ENCODE data around the gene TCF7L2.

Gene TCF7L2

DNA sequence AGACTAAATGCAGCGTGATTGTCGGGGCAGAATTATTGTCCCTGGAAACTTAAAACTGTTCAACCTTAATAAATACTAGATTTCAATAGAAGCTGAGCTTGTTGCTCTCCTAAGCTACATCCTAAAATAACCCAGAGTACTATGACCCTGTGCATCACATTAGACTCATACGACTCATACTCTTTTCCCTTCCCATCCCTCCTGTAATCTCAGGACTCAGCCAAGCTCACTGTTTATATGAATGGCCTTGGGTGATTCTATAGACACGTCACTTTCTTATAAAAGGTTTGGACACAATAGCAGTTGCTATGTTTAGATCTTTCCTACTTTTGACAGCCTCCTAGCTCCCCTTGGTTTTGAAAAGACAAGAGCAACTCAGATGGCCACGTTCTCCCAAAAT, 17.2 kb downstream of the TCF7L2 start:
- Histone ChIP-seq H4K20me1 (ENCODE audit: insufficient read depth, low read length) (no peaks in the 10 kb centered on the region), H3K79me2 (ENCODE audit: insufficient read depth, low read length) (peaks cover 47% of the 10 kb centered on the region)

DNA sequence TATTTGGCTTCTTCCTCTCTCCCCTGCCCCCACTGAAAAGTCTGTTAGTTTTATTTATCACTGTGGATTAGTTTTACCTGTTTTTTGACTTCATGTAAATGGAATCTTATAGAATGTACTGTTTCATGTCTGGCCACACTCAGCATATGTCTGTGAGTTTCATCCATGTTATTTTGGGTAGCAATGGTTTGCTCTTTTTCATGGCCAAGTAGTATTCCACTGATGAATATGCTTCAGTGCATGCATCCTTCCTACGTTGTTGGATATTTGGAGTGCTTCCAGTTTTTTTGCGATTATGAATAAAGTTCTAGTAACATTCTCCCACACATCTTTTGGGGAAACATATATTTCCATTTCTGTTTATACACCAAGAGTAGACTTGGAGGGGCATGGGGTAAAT, 19.1 kb downstream of the TCF7L2 start:
- Histone ChIP-seq H4K20me1 (ENCODE audit: insufficient read depth, low read length) (no peaks in the 10 kb centered on the region), H3K36me3 (ENCODE audit: insufficient read depth, low read length) (peaks cover 70% of the 10 kb centered on the region)
- TF ChIP-seq EZH2 (IDR thresholded peaks at IDR 0.05; ENCODE audit: borderline replicate concordance, low read length), result no peak
- TF ChIP-seq, protein P1, sequence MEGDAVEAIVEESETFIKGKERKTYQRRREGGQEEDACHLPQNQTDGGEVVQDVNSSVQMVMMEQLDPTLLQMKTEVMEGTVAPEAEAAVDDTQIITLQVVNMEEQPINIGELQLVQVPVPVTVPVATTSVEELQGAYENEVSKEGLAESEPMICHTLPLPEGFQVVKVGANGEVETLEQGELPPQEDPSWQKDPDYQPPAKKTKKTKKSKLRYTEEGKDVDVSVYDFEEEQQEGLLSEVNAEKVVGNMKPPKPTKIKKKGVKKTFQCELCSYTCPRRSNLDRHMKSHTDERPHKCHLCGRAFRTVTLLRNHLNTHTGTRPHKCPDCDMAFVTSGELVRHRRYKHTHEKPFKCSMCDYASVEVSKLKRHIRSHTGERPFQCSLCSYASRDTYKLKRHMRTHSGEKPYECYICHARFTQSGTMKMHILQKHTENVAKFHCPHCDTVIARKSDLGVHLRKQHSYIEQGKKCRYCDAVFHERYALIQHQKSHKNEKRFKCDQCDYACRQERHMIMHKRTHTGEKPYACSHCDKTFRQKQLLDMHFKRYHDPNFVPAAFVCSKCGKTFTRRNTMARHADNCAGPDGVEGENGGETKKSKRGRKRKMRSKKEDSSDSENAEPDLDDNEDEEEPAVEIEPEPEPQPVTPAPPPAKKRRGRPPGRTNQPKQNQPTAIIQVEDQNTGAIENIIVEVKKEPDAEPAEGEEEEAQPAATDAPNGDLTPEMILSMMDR (IDR thresholded peaks at IDR 0.05; ENCODE audit: low read length), result no peak

More for the DNA sequence above, 17.2 kb downstream of the TCF7L2 start:
- H3K27ac ChIP-seq (ENCODE audit: low read depth, low read length, poor library complexity, severe bottlenecking), result no peak overlapping the region
- no peak for TF ChIP-seq EZH2 (IDR thresholded peaks at IDR 0.05; ENCODE audit: borderline replicate concordance, low read length)
- TF ChIP-seq, protein P1 (IDR thresholded peaks at IDR 0.05; ENCODE audit: low read length), result no peak
- no peak overlapping the region for H3K9ac ChIP-seq (ENCODE audit: low read length)
- H3K4me3 ChIP-seq (ENCODE audit: low read depth, low read length, poor library complexity, severe bottlenecking), result no peak overlapping the region
- no peak overlapping the region for H2AFZ ChIP-seq (ENCODE audit: low read length)
- H3K27me3 ChIP-seq (ENCODE audit: insufficient read depth, low read length), result no peaks in the 10 kb centered on the region
- H3F3A ChIP-seq (ENCODE audit: insufficient read depth, low read length), result no peaks in the 10 kb centered on the region
- H3K4me1 ChIP-seq (ENCODE audit: insufficient read depth, low read length, severe bottlenecking), result peaks cover 9% of the 10 kb centered on the region
- no peaks in the 10 kb centered on the region for H3K9me3 ChIP-seq (ENCODE audit: low read length)
- no peaks in the 10 kb centered on the region for H3K9me2 ChIP-seq (ENCODE audit: low read depth, low read length)
- no peak overlapping the region for H3K4me2 ChIP-seq (ENCODE audit: low read length)
- H3K36me3 ChIP-seq (ENCODE audit: insufficient read depth, low read length), result peaks cover 64% of the 10 kb centered on the region

DNA sequence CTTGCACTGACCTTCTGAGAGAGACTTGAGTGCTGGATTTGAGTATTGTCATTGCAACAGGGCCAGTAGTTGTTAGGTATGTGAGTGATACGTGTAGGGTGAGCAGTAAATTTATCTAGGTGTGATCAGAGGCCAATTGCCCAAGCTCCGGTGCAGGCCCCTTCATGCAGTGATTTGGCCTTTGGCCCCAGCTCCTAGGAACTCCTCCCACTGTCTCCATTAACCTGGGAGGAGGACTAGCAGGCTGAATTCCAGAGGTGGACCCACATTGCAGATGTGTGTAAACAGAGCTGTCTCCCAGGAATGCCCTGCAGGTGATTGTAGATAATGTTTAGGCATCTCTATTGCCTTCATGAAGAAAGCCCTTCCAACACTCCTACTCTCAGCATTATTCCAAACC, 19.5 kb downstream of the TCF7L2 start:
- Histone ChIP-seq H3K4me3 (ENCODE audit: low read depth, low read length, poor library complexity, severe bottlenecking) (no peak overlapping the region), H3F3A (ENCODE audit: insufficient read depth, low read length) (no peaks in the 10 kb centered on the region), H3K9ac (ENCODE audit: low read length) (no peak overlapping the region), H3K4me1 (ENCODE audit: insufficient read depth, low read length, severe bottlenecking) (peaks cover 20% of the 10 kb centered on the region), H3K4me2 (ENCODE audit: low read length) (no peak overlapping the region), H3K27me3 (ENCODE audit: insufficient read depth, low read length) (no peaks in the 10 kb centered on the region), H2AFZ (ENCODE audit: low read length) (no peak overlapping the region), H4K20me1 (ENCODE audit: insufficient read depth, low read length) (no peaks in the 10 kb centered on the region), H3K36me3 (ENCODE audit: insufficient read depth, low read length) (peaks cover 66% of the 10 kb centered on the region), H3K27ac (ENCODE audit: low read depth, low read length, poor library complexity, severe bottlenecking) (no peak overlapping the region), H3K9me2 (ENCODE audit: low read depth, low read length) (no peaks in the 10 kb centered on the region), H3K79me2 (ENCODE audit: insufficient read depth, low read length) (peaks cover 34% of the 10 kb centered on the region), H3K9me3 (ENCODE audit: low read length) (no peaks in the 10 kb centered on the region)
- no peak for TF ChIP-seq EZH2 (IDR thresholded peaks at IDR 0.05; ENCODE audit: borderline replicate concordance, low read length)
- TF ChIP-seq, protein P1 (IDR thresholded peaks at IDR 0.05; ENCODE audit: low read length), result no peak

More for the DNA sequence above, 19.1 kb downstream of the TCF7L2 start:
- Histone ChIP-seq H2AFZ (ENCODE audit: low read length) (no peak overlapping the region), H3K9ac (ENCODE audit: low read length) (no peak overlapping the region), H3K79me2 (ENCODE audit: insufficient read depth, low read length) (peaks cover 34% of the 10 kb centered on the region), H3K4me2 (ENCODE audit: low read length) (no peak overlapping the region), H3K9me3 (ENCODE audit: low read length) (no peaks in the 10 kb centered on the region), H3K4me3 (ENCODE audit: low read depth, low read length, poor library complexity, severe bottlenecking) (no peak overlapping the region), H3K27me3 (ENCODE audit: insufficient read depth, low read length) (no peaks in the 10 kb centered on the region), H3K4me1 (ENCODE audit: insufficient read depth, low read length, severe bottlenecking) (peaks cover 17% of the 10 kb centered on the region), H3K27ac (ENCODE audit: low read depth, low read length, poor library complexity, severe bottlenecking) (no peak overlapping the region), H3F3A (ENCODE audit: insufficient read depth, low read length) (no peaks in the 10 kb centered on the region), H3K9me2 (ENCODE audit: low read depth, low read length) (no peaks in the 10 kb centered on the region)
